Measurements from ENCODE around the gene AKR1B1. TPM values are rescaled to one million over a fixed set of nuclear protein-coding genes. Genes with fewer than 3 reads are reported as not detected.

The AKR1B1 gene
- total RNA-seq, 1 donor from 2014 or later: 99.7 TPM

Other genes with a start within 250 kb of the AKR1B1 start
- 22.4 and 23.3 TPM in 2 replicates for gene SLC35B4, start 142.2 kb downstream of the AKR1B1 start, total RNA-seq
- gene AKR1B10, start 68.5 kb upstream of the AKR1B1 start, total RNA-seq: not detected in 2 replicates
- not detected in 2 replicates for gene AKR1B15, start 90.0 kb upstream of the AKR1B1 start, total RNA-seq
- gene BPGM, start 187.8 kb upstream of the AKR1B1 start, total RNA-seq: 23.8 and 25.3 TPM in 2 replicates

Data from activated T-helper 1 cell treated with anti-CD3 and anti-CD28 coated beads, Interleukin-12 subunit alpha, Interleukin-12 subunit beta, Interleukin-2, Interleukin-4 antibody, amounts not matched to agents 30 ng/mL and 10 ng/mL and 1 ng/mL, durations not matched to agents 14 hours and 24 hours and 36 hours (primary cell).